Prostate gland (tissue), 2 donors: ENCODE results near the gene LIX1L.

Experiments
- CTCF ChIP-seq, 4 experiments: fragments of 200-600 bp in 2 of 4; fragments of 450-650 bp in 2 of 4; sonication (generic) in 2 of 4; IDR thresholded peaks; 1 replicate in 3 of 4; 2 replicates in 1 of 4; pipeline ENCODE4 v1.5.1; 2016 to 2019; ENCODE audit warnings: antibody characterized with exemption in 4 of 4, mild to moderate bottlenecking in 2 of 4, moderate library complexity in 2 of 4
- POLR2A ChIP-seq: fragments of 450-650 bp; IDR thresholded peaks from one replicate; pipeline ENCODE4 v1.6.1; 2016; ENCODE audit warnings: antibody characterized with exemption, mild to moderate bottlenecking
- POLR2AphosphoS5 ChIP-seq: sonication (generic); formaldehyde crosslinking; IDR thresholded peaks from one replicate; pipeline ENCODE4 v1.6.1; 2017; ENCODE audit warnings: antibody characterized with exemption

- TF ChIP-seq CTCF (IDR thresholded peaks at IDR 0.05) (no peak), POLR2AphosphoS5 (no peak), POLR2A (no peak)
Measured at GRCh38 chr1:145884675-145885074, 73.1 kb downstream of the LIX1L start.
